ENCODE measurements around the gene IFT172. TPM values are rescaled to one million over a fixed set of nuclear protein-coding genes. Genes with fewer than 3 reads are reported as not detected.
"Not testable (repeated sequence)": the region's sequence is repeated elsewhere in the genome, so short reads cannot be mapped to it uniquely, and the experiment has no call there.

Gene IFT172
- 10 to 100 TPM; 34.7 to 52.6 TPM for total RNA-seq

DNA sequence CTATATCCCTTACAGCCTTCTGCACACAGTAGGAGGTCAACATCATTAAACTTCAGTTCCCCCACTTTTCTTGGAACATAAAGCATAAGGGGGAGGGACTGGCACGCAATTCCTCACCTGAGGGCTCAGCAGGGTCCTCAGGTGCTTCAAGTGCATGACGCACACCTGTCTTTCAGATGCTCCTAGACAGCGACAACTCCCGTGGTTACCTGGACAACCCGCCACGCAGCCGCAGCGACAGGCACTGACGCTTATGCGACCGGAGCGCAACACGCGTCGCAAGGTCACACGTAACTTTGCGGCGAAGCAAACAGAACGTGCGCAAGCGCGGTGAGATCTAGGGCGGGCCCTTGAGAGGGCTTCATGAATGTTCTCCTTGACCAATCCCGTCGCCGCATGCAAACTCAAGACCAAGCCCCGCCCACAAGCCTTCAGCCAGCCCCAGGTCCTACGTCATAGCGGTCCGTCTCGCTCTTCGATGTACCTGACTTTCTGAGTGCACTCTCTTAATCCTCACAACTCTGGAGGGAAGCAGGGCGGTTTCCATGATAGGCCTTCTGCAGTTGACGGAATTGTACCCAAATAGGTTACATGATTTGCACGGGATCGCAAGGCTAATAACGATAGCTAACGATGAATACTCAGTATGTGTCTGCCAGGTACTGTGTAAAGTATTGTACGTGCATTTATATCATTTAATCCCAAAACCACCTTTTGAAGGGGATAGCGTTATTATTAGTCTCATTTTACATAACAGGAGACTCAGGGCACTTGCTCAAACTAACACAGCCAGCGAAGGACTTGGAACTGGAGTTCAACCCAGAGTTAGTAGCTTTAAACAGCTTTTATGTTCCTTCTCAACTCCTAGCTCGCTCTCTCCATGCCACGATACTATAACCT lies at the start of gene IFT172:
TSS of gene IFT172 (minus strand) at position 246 of the 900 bp plus-strand sequence. CDS start at position 156, 90 bp downstream.
- intact Hi-C loops (cut with DNase I), result no loop called here
- Histone ChIP-seq H3K27me3 (peaks cover 3% of the 10 kb centered on the region), H3K36me3 (no peaks in the 10 kb centered on the region), H3K9ac (ENCODE audit: low read depth in 2 of 2, low read length in 2 of 2) (peak within 1 kb of the TSS; percentile 71 to 84), H3K27ac (no peak within 1 kb of the TSS), H3K4me1 (no peaks in the 10 kb centered on the region), H3K9me3 (no peaks in the 10 kb centered on the region), H3K4me3 (peak within 1 kb of the TSS; percentile 37)
- TF ChIP-seq, protein P1, sequence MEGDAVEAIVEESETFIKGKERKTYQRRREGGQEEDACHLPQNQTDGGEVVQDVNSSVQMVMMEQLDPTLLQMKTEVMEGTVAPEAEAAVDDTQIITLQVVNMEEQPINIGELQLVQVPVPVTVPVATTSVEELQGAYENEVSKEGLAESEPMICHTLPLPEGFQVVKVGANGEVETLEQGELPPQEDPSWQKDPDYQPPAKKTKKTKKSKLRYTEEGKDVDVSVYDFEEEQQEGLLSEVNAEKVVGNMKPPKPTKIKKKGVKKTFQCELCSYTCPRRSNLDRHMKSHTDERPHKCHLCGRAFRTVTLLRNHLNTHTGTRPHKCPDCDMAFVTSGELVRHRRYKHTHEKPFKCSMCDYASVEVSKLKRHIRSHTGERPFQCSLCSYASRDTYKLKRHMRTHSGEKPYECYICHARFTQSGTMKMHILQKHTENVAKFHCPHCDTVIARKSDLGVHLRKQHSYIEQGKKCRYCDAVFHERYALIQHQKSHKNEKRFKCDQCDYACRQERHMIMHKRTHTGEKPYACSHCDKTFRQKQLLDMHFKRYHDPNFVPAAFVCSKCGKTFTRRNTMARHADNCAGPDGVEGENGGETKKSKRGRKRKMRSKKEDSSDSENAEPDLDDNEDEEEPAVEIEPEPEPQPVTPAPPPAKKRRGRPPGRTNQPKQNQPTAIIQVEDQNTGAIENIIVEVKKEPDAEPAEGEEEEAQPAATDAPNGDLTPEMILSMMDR (IDR thresholded peaks at IDR 0.05), result no peak
- DNase-seq, result peak; percentile 100

DNA sequence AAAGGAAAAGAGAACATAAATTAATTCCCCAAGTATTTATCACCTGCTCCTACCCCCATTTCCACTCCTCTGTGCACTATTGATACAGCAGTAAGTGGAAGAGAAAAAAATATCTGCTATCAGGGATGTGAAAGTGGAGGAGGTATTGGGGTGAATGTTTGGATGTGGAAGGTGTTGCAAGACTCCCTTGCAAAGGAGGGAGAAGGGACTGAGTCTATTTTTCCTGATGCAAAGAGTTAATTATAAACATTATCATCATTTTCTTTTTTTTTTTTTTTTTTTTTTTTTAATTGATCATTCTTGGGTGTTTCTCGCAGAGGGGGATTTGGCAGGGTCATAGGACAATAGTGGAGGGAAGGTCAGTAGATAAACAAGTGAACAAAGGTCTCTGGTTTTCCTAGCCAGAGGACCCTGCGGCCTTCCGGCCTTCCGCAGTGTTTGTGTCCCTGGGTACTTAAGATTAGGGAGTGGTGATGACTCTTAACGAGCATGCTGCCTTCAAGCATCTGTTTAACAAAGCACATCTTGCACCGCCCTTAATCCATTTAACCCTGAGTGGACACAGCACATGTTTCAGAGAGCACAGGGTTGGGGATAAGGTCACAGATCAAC lies 49.4 kb upstream of the IFT172 start:
- H3K27me3 ChIP-seq; H3K9me3 ChIP-seq; intact Hi-C loops (cut with DNase I); H3K36me3 ChIP-seq; H3K9ac ChIP-seq (ENCODE audit: low read depth in 2 of 2, low read length in 2 of 2); DNase-seq; H3K4me3 ChIP-seq; H3K4me1 ChIP-seq; H3K27ac ChIP-seq: not testable (repeated sequence)

DNA sequence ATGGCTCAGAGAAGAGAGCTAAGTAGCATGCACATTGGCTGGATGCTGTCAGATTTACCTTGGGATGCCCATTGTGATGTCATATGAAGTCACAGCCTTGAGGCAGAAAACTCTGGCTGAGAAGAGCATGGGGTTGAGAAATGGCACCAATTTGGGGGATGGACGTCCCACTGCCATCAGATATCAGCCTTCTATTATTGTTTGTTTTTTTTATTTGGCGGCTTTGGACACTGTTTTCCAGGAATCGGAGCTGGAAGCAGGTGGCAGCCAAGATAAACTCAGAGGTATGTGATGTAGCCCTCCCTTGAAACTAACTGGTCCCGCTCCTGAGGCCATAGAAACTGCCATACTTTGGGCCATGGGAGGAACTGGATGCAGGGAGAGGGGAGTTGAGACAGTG lies 47.7 kb upstream of the IFT172 start:
- no peaks in the 10 kb centered on the region for H3K4me1 ChIP-seq
- H3K36me3 ChIP-seq, result no peaks in the 10 kb centered on the region
- intact Hi-C loops (cut with DNase I), result no loop called here
- DNase-seq, result no peak
- TF ChIP-seq, protein P1 (IDR thresholded peaks at IDR 0.05), result no peak
- H3K4me3 ChIP-seq, result no peak overlapping the region
- H3K9ac ChIP-seq (ENCODE audit: low read depth in 2 of 2, low read length in 2 of 2), result no peak overlapping the region
- H3K9me3 ChIP-seq, result no peaks in the 10 kb centered on the region
- no peaks in the 10 kb centered on the region for H3K27me3 ChIP-seq
- H3K27ac ChIP-seq, result no peak overlapping the region

- no peak overlapping the region for H3K27ac ChIP-seq
- H3K9ac ChIP-seq (ENCODE audit: low read depth in 2 of 2, low read length in 2 of 2), result no peak overlapping the region
- H3K4me1 ChIP-seq, result no peaks in the 10 kb centered on the region
- no peaks in the 10 kb centered on the region for H3K9me3 ChIP-seq
- intact Hi-C loops (cut with DNase I), result no loop called here
- H3K27me3 ChIP-seq, result no peaks in the 10 kb centered on the region
- no peaks in the 10 kb centered on the region for H3K36me3 ChIP-seq
- TF ChIP-seq, protein P1 (IDR thresholded peaks at IDR 0.05), result no peak
- no peak overlapping the region for H3K4me3 ChIP-seq
- no peak for DNase-seq
Observed at GRCh38 chr2:27531983-27532382, 42.4 kb upstream of the IFT172 start.

- TF ChIP-seq, protein P1 (IDR thresholded peaks at IDR 0.05), result no peak
- Histone ChIP-seq H3K36me3 (no peaks in the 10 kb centered on the region), H3K4me1 (no peaks in the 10 kb centered on the region), H3K27me3 (no peaks in the 10 kb centered on the region), H3K9ac (ENCODE audit: low read depth in 2 of 2, low read length in 2 of 2) (no peak overlapping the region), H3K27ac (no peak overlapping the region), H3K4me3 (no peak overlapping the region), H3K9me3 (no peaks in the 10 kb centered on the region)
- intact Hi-C loops (cut with DNase I), result no loop called here
- DNase-seq, result no peak
Observed at GRCh38 chr2:27527182-27527581, 37.6 kb upstream of the IFT172 start.
